ENCODE measurements around the gene RASA3. TPM values are rescaled to one million over a fixed set of nuclear protein-coding genes. Genes with fewer than 3 reads are reported as not detected.
"Not testable (repeated sequence)": the region's sequence is repeated elsewhere in the genome, so short reads cannot be mapped to it uniquely, and the experiment has no call there.

Gene RASA3
- total RNA-seq, 3 donors from 2014 or later (not counting 1 experiment from before 2014, with no cell fraction given), result 252 to 277 (median 274) TPM

DNA sequence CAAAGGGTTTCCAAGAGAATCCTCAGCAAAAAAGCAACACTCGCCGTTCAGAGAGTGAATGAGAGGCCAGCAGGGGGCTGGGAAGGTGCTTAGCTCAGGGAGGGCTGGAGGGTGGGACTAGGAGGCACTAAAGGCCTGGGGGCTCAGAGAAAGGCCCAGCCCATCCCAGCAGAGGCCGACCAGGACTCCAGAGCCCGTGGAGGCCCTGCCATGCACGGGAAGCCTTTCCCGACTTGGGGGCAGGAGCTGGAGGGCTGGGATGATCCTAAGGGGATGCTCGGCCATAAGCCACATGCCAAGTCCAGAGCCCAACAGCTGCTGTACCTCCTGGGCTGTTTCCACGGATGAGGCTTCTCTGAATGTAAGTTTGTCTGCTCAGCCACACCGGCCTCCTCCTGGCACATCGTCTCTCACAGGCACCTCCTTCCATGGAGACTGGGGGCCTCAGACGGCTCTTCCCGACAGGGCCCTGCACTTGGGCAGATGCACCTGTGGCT lies 19.5 kb downstream of the RASA3 start:
- DNase-seq, result peak in 1 of 2 donors; percentile 12
- Histone ChIP-seq H3K9me3 (ENCODE audit: control insufficient read depth, insufficient read depth, low read length) (no peaks in the 10 kb centered on the region), H3K4me1 (ENCODE audit: control insufficient read depth, insufficient read depth, low read length) (peaks cover 88% of the 10 kb centered on the region), H3K27me3 (ENCODE audit: control insufficient read depth, insufficient read depth, low read length) (no peaks in the 10 kb centered on the region), H3K36me3 (ENCODE audit: control insufficient read depth, insufficient read depth, low read length) (peaks cover 38% of the 10 kb centered on the region), H3K4me3 (ENCODE audit: low read length) (no peak overlapping the region), H3K27ac (ENCODE audit: low read length) (peak overlapping the region; percentile 26)
- Mint-ChIP-seq H3K4me3 (peak overlapping the region; percentile 66), H3K9me3 (no peaks in the 10 kb centered on the region), H3K27ac (peak overlapping the region; percentile 80 to 91), H3K36me3 (no peaks in the 10 kb centered on the region), H3K4me1 (peaks cover 61 to 78% of the 10 kb centered on the region in 2 donors), H3K27me3 (ENCODE audit: low read depth in 2 of 2) (no peaks in the 10 kb centered on the region)
- intact Hi-C loops (cut with micrococcal nuclease), result no loop called here
- WGBS (ENCODE audit: insufficient coverage), result 88% methylated on average over 12 of the region's 12 CpGs
- ATAC-seq, result no peak
- TF ChIP-seq, protein P1, sequence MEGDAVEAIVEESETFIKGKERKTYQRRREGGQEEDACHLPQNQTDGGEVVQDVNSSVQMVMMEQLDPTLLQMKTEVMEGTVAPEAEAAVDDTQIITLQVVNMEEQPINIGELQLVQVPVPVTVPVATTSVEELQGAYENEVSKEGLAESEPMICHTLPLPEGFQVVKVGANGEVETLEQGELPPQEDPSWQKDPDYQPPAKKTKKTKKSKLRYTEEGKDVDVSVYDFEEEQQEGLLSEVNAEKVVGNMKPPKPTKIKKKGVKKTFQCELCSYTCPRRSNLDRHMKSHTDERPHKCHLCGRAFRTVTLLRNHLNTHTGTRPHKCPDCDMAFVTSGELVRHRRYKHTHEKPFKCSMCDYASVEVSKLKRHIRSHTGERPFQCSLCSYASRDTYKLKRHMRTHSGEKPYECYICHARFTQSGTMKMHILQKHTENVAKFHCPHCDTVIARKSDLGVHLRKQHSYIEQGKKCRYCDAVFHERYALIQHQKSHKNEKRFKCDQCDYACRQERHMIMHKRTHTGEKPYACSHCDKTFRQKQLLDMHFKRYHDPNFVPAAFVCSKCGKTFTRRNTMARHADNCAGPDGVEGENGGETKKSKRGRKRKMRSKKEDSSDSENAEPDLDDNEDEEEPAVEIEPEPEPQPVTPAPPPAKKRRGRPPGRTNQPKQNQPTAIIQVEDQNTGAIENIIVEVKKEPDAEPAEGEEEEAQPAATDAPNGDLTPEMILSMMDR (IDR thresholded peaks at IDR 0.05), result no peak

DNA sequence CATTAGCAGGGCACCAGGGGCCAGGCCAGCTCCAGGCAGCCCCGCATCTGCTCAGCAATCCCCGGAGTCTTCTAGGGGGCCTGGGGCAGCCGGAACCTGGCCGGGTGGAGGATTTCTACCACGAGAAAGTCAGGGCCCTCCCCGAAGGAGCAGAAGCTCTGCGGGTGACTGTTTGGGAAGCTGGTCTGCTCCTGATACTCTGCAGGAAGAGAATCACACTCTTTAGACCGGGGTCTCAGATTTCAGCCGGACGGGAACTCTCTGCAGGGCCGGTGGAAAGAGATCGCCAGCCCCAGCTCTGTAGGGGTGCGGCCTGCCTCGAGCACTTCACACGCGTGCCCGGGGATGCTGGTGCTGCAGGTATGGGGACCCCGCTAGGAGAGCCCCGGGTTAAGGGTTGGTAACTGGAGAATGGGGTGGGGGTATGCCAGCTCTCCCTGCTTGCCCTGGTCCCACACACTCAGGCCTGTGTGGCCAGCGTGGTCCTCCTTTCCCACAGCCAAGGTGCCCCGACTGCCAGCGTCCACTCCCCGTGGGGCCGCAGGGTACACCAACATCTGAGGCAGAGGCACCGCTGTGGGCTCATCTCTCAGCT lies 20.1 kb downstream of the RASA3 start:
- Histone ChIP-seq H3K27ac (ENCODE audit: low read length) (peak overlapping the region; percentile 26), H3K27me3 (ENCODE audit: control insufficient read depth, insufficient read depth, low read length) (no peaks in the 10 kb centered on the region), H3K36me3 (ENCODE audit: control insufficient read depth, insufficient read depth, low read length) (peaks cover 39% of the 10 kb centered on the region), H3K4me3 (ENCODE audit: low read length) (no peak overlapping the region), H3K9me3 (ENCODE audit: control insufficient read depth, insufficient read depth, low read length) (no peaks in the 10 kb centered on the region), H3K4me1 (ENCODE audit: control insufficient read depth, insufficient read depth, low read length) (peaks cover 88% of the 10 kb centered on the region)
- ATAC-seq (no peak), DNase-seq (no peak)
- H3K9me3 Mint-ChIP-seq, result no peaks in the 10 kb centered on the region
- peaks cover 65 to 77% of the 10 kb centered on the region in 2 donors for H3K4me1 Mint-ChIP-seq
- intact Hi-C loops (cut with micrococcal nuclease), result no loop called here
- no peaks in the 10 kb centered on the region for H3K27me3 Mint-ChIP-seq (ENCODE audit: low read depth in 2 of 2)
- peak overlapping the region; percentile 80 to 91 for H3K27ac Mint-ChIP-seq
- TF ChIP-seq, protein P1 (IDR thresholded peaks at IDR 0.05), result no peak
- WGBS (ENCODE audit: insufficient coverage), result 88% methylated on average over 25 of the region's 25 CpGs
- H3K36me3 Mint-ChIP-seq, result no peaks in the 10 kb centered on the region
- H3K4me3 Mint-ChIP-seq, result no peak overlapping the region

DNA sequence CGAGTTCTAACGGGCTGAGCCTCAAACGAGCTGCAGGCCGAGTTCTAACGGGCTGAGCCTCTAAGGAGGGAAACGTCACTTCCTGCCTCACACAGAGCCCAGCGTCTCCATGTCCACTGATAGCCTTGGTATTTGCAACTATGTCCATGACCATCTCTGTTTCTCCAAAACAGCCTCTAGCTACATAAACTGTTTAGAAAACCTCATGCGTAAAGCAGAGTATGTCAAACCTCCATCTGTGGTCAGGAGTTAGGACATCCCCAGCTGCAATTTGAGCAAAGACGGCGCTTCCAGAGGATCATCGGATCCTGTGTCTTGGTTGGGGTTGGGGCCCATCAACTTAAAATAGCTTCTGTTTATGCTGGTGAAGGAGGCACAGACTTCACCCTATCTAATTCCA lies 20.8 kb downstream of the RASA3 start:
- Histone ChIP-seq H3K4me1 (ENCODE audit: control insufficient read depth, insufficient read depth, low read length) (peaks cover 94% of the 10 kb centered on the region), H3K4me3 (ENCODE audit: low read length) (no peak overlapping the region), H3K36me3 (ENCODE audit: control insufficient read depth, insufficient read depth, low read length) (peaks cover 45% of the 10 kb centered on the region), H3K27ac (ENCODE audit: low read length) (no peak overlapping the region), H3K9me3 (ENCODE audit: control insufficient read depth, insufficient read depth, low read length) (no peaks in the 10 kb centered on the region), H3K27me3 (ENCODE audit: control insufficient read depth, insufficient read depth, low read length) (no peaks in the 10 kb centered on the region)
- 50% methylated on average over 11 of the region's 11 CpGs for WGBS (ENCODE audit: insufficient coverage)
- peak; percentile 10 to 70 for DNase-seq
- intact Hi-C loops (cut with micrococcal nuclease), result no loop called here
- no peaks in the 10 kb centered on the region for H3K36me3 Mint-ChIP-seq
- H3K9me3 Mint-ChIP-seq, result no peaks in the 10 kb centered on the region
- no peak for ATAC-seq
- peaks cover 70 to 80% of the 10 kb centered on the region in 2 donors for H3K4me1 Mint-ChIP-seq
- no peaks in the 10 kb centered on the region for H3K27me3 Mint-ChIP-seq (ENCODE audit: low read depth in 2 of 2)
- TF ChIP-seq, protein P1 (IDR thresholded peaks at IDR 0.05), result no peak
- peak overlapping the region; percentile 68 for H3K4me3 Mint-ChIP-seq
- peak overlapping the region; percentile 80 to 91 for H3K27ac Mint-ChIP-seq

DNA sequence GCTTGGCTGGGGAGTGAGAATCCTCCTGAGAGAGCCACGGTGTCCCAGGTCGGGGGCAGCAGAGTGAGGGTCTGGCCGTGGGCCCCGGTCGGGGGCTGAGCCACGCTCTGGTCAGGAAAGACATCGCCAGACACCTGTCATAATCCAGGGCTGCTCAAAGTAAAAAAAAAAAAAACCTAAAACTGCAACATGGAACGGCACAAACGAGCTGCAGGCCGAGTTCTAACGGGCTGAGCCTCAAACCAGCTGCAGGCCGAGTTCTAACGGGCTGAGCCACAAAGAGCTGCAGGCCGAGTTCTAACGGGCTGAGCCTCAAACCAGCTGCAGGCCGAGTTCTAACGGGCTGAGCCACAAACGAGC lies 21.6 kb downstream of the RASA3 start:
- Mint-ChIP-seq H3K4me3 (peak overlapping the region; percentile 86), H3K4me1 (peaks cover 74 to 85% of the 10 kb centered on the region in 2 donors), H3K27ac (peak overlapping the region; percentile 95 to 100)
- H3K36me3 Mint-ChIP-seq; ATAC-seq; H3K27me3 ChIP-seq (ENCODE audit: control insufficient read depth, insufficient read depth, low read length); H3K9me3 ChIP-seq (ENCODE audit: control insufficient read depth, insufficient read depth, low read length); H3K9me3 Mint-ChIP-seq; intact Hi-C loops (cut with micrococcal nuclease); H3K27me3 Mint-ChIP-seq (ENCODE audit: low read depth in 2 of 2); H3K4me3 ChIP-seq (ENCODE audit: low read length); DNase-seq: not testable (repeated sequence)
- Histone ChIP-seq H3K27ac (ENCODE audit: low read length) (peak overlapping the region; percentile 78), H3K36me3 (ENCODE audit: control insufficient read depth, insufficient read depth, low read length) (peaks cover 45% of the 10 kb centered on the region), H3K4me1 (ENCODE audit: control insufficient read depth, insufficient read depth, low read length) (peaks cover 96% of the 10 kb centered on the region)
- 23% methylated on average over 9 of the region's 18 CpGs for WGBS (ENCODE audit: insufficient coverage)

All from natural killer cell (primary cell).